ENCODE data around the gene PPP1R27.

DNA sequence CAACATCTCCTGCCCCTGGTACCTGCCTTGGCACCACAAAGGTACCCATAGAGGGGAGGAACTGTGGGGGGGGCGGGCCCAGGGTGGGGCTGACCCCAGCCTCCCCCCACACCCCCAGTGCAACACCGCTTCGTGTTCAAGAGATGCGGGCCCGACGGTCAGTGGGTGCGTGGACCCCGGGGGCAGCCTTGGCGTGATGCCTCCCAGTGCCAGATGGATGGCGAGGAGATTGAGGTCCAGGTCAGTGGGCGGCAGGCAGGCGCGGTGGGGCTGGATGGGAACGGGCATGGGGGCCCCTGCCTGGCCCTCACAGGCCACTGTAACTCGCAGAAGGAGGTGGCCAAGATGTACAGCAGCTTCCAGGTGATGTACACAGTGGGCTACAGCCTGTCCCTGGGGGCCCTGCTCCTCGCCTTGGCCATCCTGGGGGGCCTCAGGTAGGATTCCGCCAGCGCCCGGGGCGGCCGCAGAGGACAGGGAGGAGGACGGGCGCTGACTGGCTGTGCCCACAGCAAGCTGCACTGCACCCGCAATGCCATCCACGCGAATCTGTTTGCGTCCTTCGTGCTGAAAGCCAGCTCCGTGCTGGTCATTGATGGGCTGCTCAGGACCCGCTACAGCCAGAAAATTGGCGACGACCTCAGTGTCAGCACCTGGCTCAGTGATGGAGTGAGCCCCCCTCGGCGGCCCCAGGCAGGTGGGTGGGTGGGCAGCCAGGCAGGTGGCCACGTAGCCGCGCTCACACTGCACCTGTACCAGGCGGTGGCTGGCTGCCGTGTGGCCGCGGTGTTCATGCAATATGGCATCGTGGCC is 23.8 kb downstream of the PPP1R27 start:
- no peak for TF ChIP-seq POLR2A (IDR thresholded peaks at IDR 0.05)
- no peak for TF ChIP-seq CTCF (IDR thresholded peaks at IDR 0.05)

All from tibial nerve (tissue), 3 donors.